Measurements from ENCODE around the gene KATNAL2. TPM values are rescaled to one million over a fixed set of nuclear protein-coding genes. Genes with fewer than 3 reads are reported as not detected.

KATNAL2 gene
- total RNA-seq, 1 donor from 2014 or later = 3.0 TPM

DNA sequence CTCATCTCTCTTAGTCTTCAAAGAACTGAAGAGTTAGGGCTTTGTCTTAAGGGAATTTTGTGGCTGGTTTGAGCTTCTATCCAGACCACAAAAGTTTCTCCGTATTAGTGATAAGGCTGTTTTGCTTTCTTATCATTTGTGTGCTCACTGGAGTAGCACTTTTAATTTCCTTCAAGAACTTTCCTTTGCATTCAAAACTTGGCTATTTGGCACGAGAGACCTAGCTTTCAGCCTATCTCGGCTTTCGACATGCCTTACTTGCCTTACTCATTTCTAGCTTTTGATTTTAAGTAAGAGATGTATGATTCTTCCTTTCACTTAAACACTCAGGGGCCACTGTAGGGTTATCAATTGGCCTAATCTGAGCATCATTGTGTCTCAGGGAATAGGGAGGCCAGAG lies 203.0 kb downstream of the KATNAL2 start:
- no peak overlapping the region for H3K4me3 ChIP-seq (ENCODE audit: insufficient read depth, low read depth, low read length)
- no peaks in the 10 kb centered on the region for H3K36me3 ChIP-seq (ENCODE audit: insufficient read depth, low read length)
- peaks cover 9% of the 10 kb centered on the region for H3K36me3 Mint-ChIP-seq (ENCODE audit: low read depth, unreplicated experiment)
- H3K9me3 ChIP-seq (ENCODE audit: insufficient read depth, low read depth, low read length) = no peaks in the 10 kb centered on the region
- H3K27ac ChIP-seq (ENCODE audit: low read depth, low read length) = no peak overlapping the region
- no peak overlapping the region for H2AFZ ChIP-seq (ENCODE audit: low read depth, low read length)
- H3K4me1 Mint-ChIP-seq (ENCODE audit: low read depth, unreplicated experiment) = no peaks in the 10 kb centered on the region
- H3K4me1 ChIP-seq (ENCODE audit: insufficient read depth, low read length) = no peaks in the 10 kb centered on the region
- H3K9me3 Mint-ChIP-seq (ENCODE audit: unreplicated experiment) = no peaks in the 10 kb centered on the region
- H3K9ac ChIP-seq (ENCODE audit: low read length) = no peak overlapping the region
- peak; percentile 30 for DNase-seq (ENCODE audit: low read depth)
- no peak overlapping the region for H3K27ac Mint-ChIP-seq (ENCODE audit: unreplicated experiment)
- H3K4me3 Mint-ChIP-seq (ENCODE audit: unreplicated experiment) = no peak overlapping the region
- no peaks in the 10 kb centered on the region for H3K27me3 Mint-ChIP-seq (ENCODE audit: low read depth, unreplicated experiment)
- no peak for FAIRE-seq
- peaks cover 6% of the 10 kb centered on the region for H4K20me1 ChIP-seq (ENCODE audit: insufficient read depth, low read length)
- H3K27me3 ChIP-seq (ENCODE audit: insufficient read depth, low read length) = no peaks in the 10 kb centered on the region
- no peak overlapping the region for H3K4me2 ChIP-seq (ENCODE audit: low read length)
- TF ChIP-seq EZH2 (IDR thresholded peaks at IDR 0.05; ENCODE audit: insufficient read depth, low read length) = no peak
- TF ChIP-seq, protein P1, sequence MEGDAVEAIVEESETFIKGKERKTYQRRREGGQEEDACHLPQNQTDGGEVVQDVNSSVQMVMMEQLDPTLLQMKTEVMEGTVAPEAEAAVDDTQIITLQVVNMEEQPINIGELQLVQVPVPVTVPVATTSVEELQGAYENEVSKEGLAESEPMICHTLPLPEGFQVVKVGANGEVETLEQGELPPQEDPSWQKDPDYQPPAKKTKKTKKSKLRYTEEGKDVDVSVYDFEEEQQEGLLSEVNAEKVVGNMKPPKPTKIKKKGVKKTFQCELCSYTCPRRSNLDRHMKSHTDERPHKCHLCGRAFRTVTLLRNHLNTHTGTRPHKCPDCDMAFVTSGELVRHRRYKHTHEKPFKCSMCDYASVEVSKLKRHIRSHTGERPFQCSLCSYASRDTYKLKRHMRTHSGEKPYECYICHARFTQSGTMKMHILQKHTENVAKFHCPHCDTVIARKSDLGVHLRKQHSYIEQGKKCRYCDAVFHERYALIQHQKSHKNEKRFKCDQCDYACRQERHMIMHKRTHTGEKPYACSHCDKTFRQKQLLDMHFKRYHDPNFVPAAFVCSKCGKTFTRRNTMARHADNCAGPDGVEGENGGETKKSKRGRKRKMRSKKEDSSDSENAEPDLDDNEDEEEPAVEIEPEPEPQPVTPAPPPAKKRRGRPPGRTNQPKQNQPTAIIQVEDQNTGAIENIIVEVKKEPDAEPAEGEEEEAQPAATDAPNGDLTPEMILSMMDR (IDR thresholded peaks at IDR 0.05; ENCODE audit: insufficient read depth, low read depth, low read length) = no peak
- H3K79me2 ChIP-seq (ENCODE audit: insufficient read depth, low read length) = no peaks in the 10 kb centered on the region

- no peak overlapping the region for H3K4me3 Mint-ChIP-seq (ENCODE audit: unreplicated experiment)
Measured at GRCh38 chr18:47121146-47121545, 203.7 kb downstream of the KATNAL2 start.

DNA sequence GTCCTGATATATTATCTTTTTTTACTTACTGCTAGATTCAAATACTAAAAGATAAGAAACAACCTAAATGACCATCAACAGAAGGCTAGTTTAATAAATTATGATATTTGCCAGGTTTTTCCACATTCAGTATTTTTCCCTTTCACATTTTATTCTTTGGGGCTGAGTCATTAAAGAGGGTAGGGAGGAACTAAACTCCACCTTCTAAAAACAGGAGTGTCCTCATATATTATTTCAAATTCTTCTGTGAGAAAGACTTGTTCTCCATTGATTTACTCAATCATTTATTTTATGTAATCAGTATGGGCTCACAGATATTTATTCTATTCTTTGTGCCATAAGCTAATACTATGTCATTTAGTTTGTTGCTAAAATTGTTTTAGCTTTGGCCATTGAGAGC lies 223.9 kb downstream of the KATNAL2 start:
- DNase-seq (ENCODE audit: low read depth) (no peak), FAIRE-seq (no peak)
- peaks cover 50% of the 10 kb centered on the region for H4K20me1 ChIP-seq (ENCODE audit: insufficient read depth, low read length)
- H3K4me2 ChIP-seq (ENCODE audit: low read length) = no peak overlapping the region
- H2AFZ ChIP-seq (ENCODE audit: low read depth, low read length) = no peak overlapping the region
- H3K36me3 ChIP-seq (ENCODE audit: insufficient read depth, low read length) = peaks cover 3% of the 10 kb centered on the region
- TF ChIP-seq EZH2 (IDR thresholded peaks at IDR 0.05; ENCODE audit: insufficient read depth, low read length) = no peak
- TF ChIP-seq, protein P1 (IDR thresholded peaks at IDR 0.05; ENCODE audit: insufficient read depth, low read depth, low read length) = no peak
- no peaks in the 10 kb centered on the region for H3K4me1 ChIP-seq (ENCODE audit: insufficient read depth, low read length)
- no peaks in the 10 kb centered on the region for H3K9me3 ChIP-seq (ENCODE audit: insufficient read depth, low read depth, low read length)
- H3K79me2 ChIP-seq (ENCODE audit: insufficient read depth, low read length) = peaks cover 76% of the 10 kb centered on the region
- Mint-ChIP-seq H3K27me3 (ENCODE audit: low read depth, unreplicated experiment) (no peaks in the 10 kb centered on the region), H3K27ac (ENCODE audit: unreplicated experiment) (no peak overlapping the region), H3K9me3 (ENCODE audit: unreplicated experiment) (no peaks in the 10 kb centered on the region), H3K4me1 (ENCODE audit: low read depth, unreplicated experiment) (no peaks in the 10 kb centered on the region), H3K36me3 (ENCODE audit: low read depth, unreplicated experiment) (peaks cover 4% of the 10 kb centered on the region), H3K4me3 (ENCODE audit: unreplicated experiment) (no peak overlapping the region)
- no peaks in the 10 kb centered on the region for H3K27me3 ChIP-seq (ENCODE audit: insufficient read depth, low read length)
- H3K27ac ChIP-seq (ENCODE audit: low read depth, low read length) = no peak overlapping the region
- no peak overlapping the region for H3K4me3 ChIP-seq (ENCODE audit: insufficient read depth, low read depth, low read length)
- no peak overlapping the region for H3K9ac ChIP-seq (ENCODE audit: low read length)

More at GRCh38 chr18:47121146-47121545, 203.7 kb downstream of the KATNAL2 start:
- Histone ChIP-seq H2AFZ (ENCODE audit: low read depth, low read length) (no peak overlapping the region), H3K4me2 (ENCODE audit: low read length) (no peak overlapping the region), H3K27me3 (ENCODE audit: insufficient read depth, low read length) (no peaks in the 10 kb centered on the region), H3K79me2 (ENCODE audit: insufficient read depth, low read length) (no peaks in the 10 kb centered on the region), H3K4me3 (ENCODE audit: insufficient read depth, low read depth, low read length) (no peak overlapping the region), H3K9me3 (ENCODE audit: insufficient read depth, low read depth, low read length) (no peaks in the 10 kb centered on the region), H3K36me3 (ENCODE audit: insufficient read depth, low read length) (no peaks in the 10 kb centered on the region), H3K9ac (ENCODE audit: low read length) (no peak overlapping the region), H3K4me1 (ENCODE audit: insufficient read depth, low read length) (no peaks in the 10 kb centered on the region), H3K27ac (ENCODE audit: low read depth, low read length) (no peak overlapping the region), H4K20me1 (ENCODE audit: insufficient read depth, low read length) (peaks cover 6% of the 10 kb centered on the region)
- TF ChIP-seq EZH2 (IDR thresholded peaks at IDR 0.05; ENCODE audit: insufficient read depth, low read length) = no peak
- TF ChIP-seq, protein P1 (IDR thresholded peaks at IDR 0.05; ENCODE audit: insufficient read depth, low read depth, low read length) = no peak
- no peaks in the 10 kb centered on the region for H3K4me1 Mint-ChIP-seq (ENCODE audit: low read depth, unreplicated experiment)
- FAIRE-seq (no peak), DNase-seq (ENCODE audit: low read depth) (no peak)
- peaks cover 7% of the 10 kb centered on the region for H3K36me3 Mint-ChIP-seq (ENCODE audit: low read depth, unreplicated experiment)
- no peak overlapping the region for H3K27ac Mint-ChIP-seq (ENCODE audit: unreplicated experiment)
- H3K27me3 Mint-ChIP-seq (ENCODE audit: low read depth, unreplicated experiment) = no peaks in the 10 kb centered on the region
- H3K9me3 Mint-ChIP-seq (ENCODE audit: unreplicated experiment) = no peaks in the 10 kb centered on the region
